Measurements from ENCODE around the gene COL5A1. TPM values are rescaled to one million over a fixed set of nuclear protein-coding genes. Genes with fewer than 3 reads are reported as not detected.
"Not testable (repeated sequence)": the region's sequence is repeated elsewhere in the genome, so short reads cannot be mapped to it uniquely, and the experiment has no call there.

Gene COL5A1
- total RNA-seq, 1 donor from 2014 or later, result 19.8 TPM

GRCh38 chr9:134712926-134713325 is 71.3 kb downstream of the COL5A1 start:
- TF ChIP-seq CTCF (IDR thresholded peaks at IDR 0.05; ENCODE audit: unreplicated experiment), result no peak
- no peak overlapping the region for H3K27ac Mint-ChIP-seq
- no peak overlapping the region for H3K4me3 Mint-ChIP-seq (ENCODE audit: low read depth)
- no peaks in the 10 kb centered on the region for H3K4me1 Mint-ChIP-seq (ENCODE audit: low read depth)
- peaks cover 5% of the 10 kb centered on the region for H3K9me3 Mint-ChIP-seq (ENCODE audit: low read depth)
- H3K36me3 Mint-ChIP-seq (ENCODE audit: insufficient read depth), result peaks cover 8% of the 10 kb centered on the region
- no peak for DNase-seq (ENCODE audit: low spot score, unreplicated experiment)
- no peaks in the 10 kb centered on the region for H3K27me3 Mint-ChIP-seq

GRCh38 chr9:134715536-134715935 is 73.9 kb downstream of the COL5A1 start:
- not testable (repeated sequence) for H3K27me3 Mint-ChIP-seq; H3K4me3 Mint-ChIP-seq (ENCODE audit: low read depth); H3K9me3 Mint-ChIP-seq (ENCODE audit: low read depth); H3K27ac Mint-ChIP-seq; DNase-seq (ENCODE audit: low spot score, unreplicated experiment); H3K4me1 Mint-ChIP-seq (ENCODE audit: low read depth); H3K36me3 Mint-ChIP-seq (ENCODE audit: insufficient read depth)

- DNase-seq (ENCODE audit: low spot score, unreplicated experiment), result no peak
These were observed 74.5 kb downstream of the COL5A1 start for GRCh38 chr9:134716067-134716466.

GRCh38 chr9:134717056-134717455 is 75.5 kb downstream of the COL5A1 start:
- no peaks in the 10 kb centered on the region for H3K4me1 Mint-ChIP-seq (ENCODE audit: low read depth)
- no peak overlapping the region for H3K4me3 Mint-ChIP-seq (ENCODE audit: low read depth)
- no peak for TF ChIP-seq CTCF (IDR thresholded peaks at IDR 0.05; ENCODE audit: unreplicated experiment)
- H3K36me3 Mint-ChIP-seq (ENCODE audit: insufficient read depth), result peaks cover 6% of the 10 kb centered on the region
- no peak for DNase-seq (ENCODE audit: low spot score, unreplicated experiment)
- no peaks in the 10 kb centered on the region for H3K27me3 Mint-ChIP-seq
- H3K9me3 Mint-ChIP-seq (ENCODE audit: low read depth), result peaks cover 5% of the 10 kb centered on the region
- no peak overlapping the region for H3K27ac Mint-ChIP-seq

More at GRCh38 chr9:134716067-134716466, 74.5 kb downstream of the COL5A1 start:
- Mint-ChIP-seq H3K36me3 (ENCODE audit: insufficient read depth) (peaks cover 6% of the 10 kb centered on the region), H3K4me1 (ENCODE audit: low read depth) (no peaks in the 10 kb centered on the region), H3K27ac (no peak overlapping the region), H3K9me3 (ENCODE audit: low read depth) (peaks cover 5% of the 10 kb centered on the region), H3K4me3 (ENCODE audit: low read depth) (no peak overlapping the region), H3K27me3 (no peaks in the 10 kb centered on the region)
- TF ChIP-seq CTCF (IDR thresholded peaks at IDR 0.05; ENCODE audit: unreplicated experiment), result no peak

GRCh38 chr9:134717924-134718645 is 76.5 kb downstream of the COL5A1 start:
- Mint-ChIP-seq H3K27ac (no peak overlapping the region), H3K36me3 (ENCODE audit: insufficient read depth) (peaks cover 6% of the 10 kb centered on the region), H3K4me3 (ENCODE audit: low read depth) (no peak overlapping the region), H3K27me3 (no peaks in the 10 kb centered on the region), H3K9me3 (ENCODE audit: low read depth) (peaks cover 5% of the 10 kb centered on the region), H3K4me1 (ENCODE audit: low read depth) (no peaks in the 10 kb centered on the region)
- no peak for TF ChIP-seq CTCF (IDR thresholded peaks at IDR 0.05; ENCODE audit: unreplicated experiment)
- no peak for DNase-seq (ENCODE audit: low spot score, unreplicated experiment)

- Mint-ChIP-seq H3K4me1 (ENCODE audit: low read depth) (no peaks in the 10 kb centered on the region), H3K27me3 (no peaks in the 10 kb centered on the region), H3K27ac (no peak overlapping the region), H3K9me3 (ENCODE audit: low read depth) (peaks cover under 1% of the 10 kb centered on the region), H3K36me3 (ENCODE audit: insufficient read depth) (peaks cover 1% of the 10 kb centered on the region), H3K4me3 (ENCODE audit: low read depth) (no peak overlapping the region)
- no peak for DNase-seq (ENCODE audit: low spot score, unreplicated experiment)
- no peak for TF ChIP-seq CTCF (IDR thresholded peaks at IDR 0.05; ENCODE audit: unreplicated experiment)
These were observed 77.7 kb downstream of the COL5A1 start for GRCh38 chr9:134719331-134719730.
